GM12878 (cell line): ENCODE measurements around the gene FGF14. TPM values are rescaled to one million over a fixed set of nuclear protein-coding genes. Genes with fewer than 3 reads are reported as not detected.

Experiments used
- ATAC-seq: fragments of 200-7000 bp; cut with Tn5 transposase; 3 replicates; pipeline ENCODE4 v1.9.1; 2020; ENCODE audit warnings: mild to moderate bottlenecking, moderate library complexity
- BruUV-seq: library from RNA; stranded (reverse); fragments of 400-500 nt; replicated peaks from 2 replicates; lab custom pipeline; 2021; lab: Mats Ljungman, UMichigan
- CTCF ChIA-PET: fragments of 300-600 bp; sonication (Branson Sonifier 250); formaldehyde crosslinking; extraction: SDS; loops from one replicate; lab custom pipeline; 2021; ENCODE audit warnings: inconsistent platforms; lab: Yijun Ruan, JAX
- POLR2A ChIA-PET: fragments of 350-600 bp; formaldehyde crosslinking; extraction: SDS; loops from one replicate; lab custom pipeline; 2021; ENCODE audit warnings: inconsistent platforms; lab: Charles Lee
- RAD21 ChIA-PET: fragments of 300-600 bp; sonication (Branson Sonifier 250); formaldehyde crosslinking; loops from one replicate; lab custom pipeline; 2023; ENCODE audit warnings: antibody characterized with exemption; ENCODE audit not compliant: unreplicated experiment; lab: Charles Lee
- SMC1A ChIA-PET: fragments of 300-600 bp; sonication (Branson Sonifier 250); formaldehyde crosslinking; loops from one replicate; lab custom pipeline; 2023; ENCODE audit not compliant: unreplicated experiment, uncharacterized antibody; lab: Charles Lee
- DNase-seq: peaks from one replicate; pipeline ENCODE4 v3.0.0-alpha.2; 2011; ENCODE audit warnings: low read depth, low spot score
- FAIRE-seq: peaks from 3 replicates; lab custom pipeline; 2011; peaks lifted over from hg19 to GRCh38; lab: Jason Lieb, UNC
- H2AFZ ChIP-seq: 2 replicates; pipeline ENCODE4 v1.6.0; 2011; ENCODE audit warnings: low read depth, low read length, control low read depth; ENCODE audit not compliant: control insufficient read depth
- H3K27ac ChIP-seq: 2 replicates; pipeline ENCODE4 v1.5.1; 2011; ENCODE audit warnings: control low read depth; ENCODE audit not compliant: control insufficient read depth, insufficient read depth
- H3K27me3 ChIP-seq, 2 experiments: replicated peaks in 1 of 2; 2 replicates each; pipeline versions ENCODE4 v1.6.0 to v1.6.1; 2011; ENCODE audit warnings: low read length in 1 of 2; ENCODE audit not compliant: control insufficient read depth in 2 of 2, insufficient read depth in 2 of 2
- H3K36me3 ChIP-seq, 2 experiments: 2 replicates each; pipeline ENCODE4 v1.5.1; 2011; ENCODE audit warnings: low read length in 1 of 2; ENCODE audit not compliant: control insufficient read depth in 2 of 2, insufficient read depth in 2 of 2
- H3K4me1 ChIP-seq: 2 replicates; pipeline ENCODE4 v1.6.1; 2011; ENCODE audit warnings: mild to moderate bottlenecking, low read length, moderate library complexity, mixed read lengths; ENCODE audit not compliant: control insufficient read depth, insufficient read depth
- H3K4me2 ChIP-seq: 2 replicates; pipeline ENCODE4 v1.6.0; 2011; ENCODE audit warnings: control low read depth; ENCODE audit not compliant: control insufficient read depth, insufficient read depth
- H3K4me3 ChIP-seq: fragments of 200-600 bp; sonication (generic); 2 replicates; pipeline ENCODE4 v1.5.1; 2016
- H3K79me2 ChIP-seq: 2 replicates; pipeline ENCODE4 v1.6.0; 2011; ENCODE audit warnings: low read length; ENCODE audit not compliant: control insufficient read depth, insufficient read depth
- H3K9ac ChIP-seq: 2 replicates; pipeline ENCODE4 v1.8.0; 2011; ENCODE audit warnings: low read length, control low read depth, mixed read lengths; ENCODE audit not compliant: control insufficient read depth, insufficient read depth
- H3K9me3 ChIP-seq: replicated peaks from 3 replicates; pipeline ENCODE4 v1.5.1; 2011; ENCODE audit warnings: mild to moderate bottlenecking, low read length; ENCODE audit not compliant: control insufficient read depth, insufficient read depth
- H4K20me1 ChIP-seq: 2 replicates; pipeline ENCODE4 v1.6.0; 2011; ENCODE audit not compliant: control insufficient read depth, insufficient read depth
- ATF7 ChIP-seq: fragments of 450-650 bp; IDR thresholded peaks from 2 replicates; pipeline ENCODE4 v1.6.1; 2016; ENCODE audit warnings: low read depth, mild to moderate bottlenecking
- CEBPB ChIP-seq, 2 experiments: fragments of 150-350 bp in 1 of 2; IDR thresholded peaks; 2 replicates each; pipeline ENCODE4 v1.6.1; 2012 to 2014; ENCODE audit warnings: low read depth in 2 of 2, low read length in 2 of 2, borderline replicate concordance in 1 of 2, inconsistent platforms in 1 of 2
- CEBPZ ChIP-seq: fragments of 150-350 bp; IDR thresholded peaks from 2 replicates; pipeline ENCODE4 v1.6.1; 2016; ENCODE audit warnings: low read depth, low read length
- FOXM1 ChIP-seq: IDR thresholded peaks from 2 replicates; pipeline ENCODE4 v1.6.1; 2012; ENCODE audit warnings: low read depth, mild to moderate bottlenecking, inconsistent platforms, low read length, moderate library complexity
- GATAD2B ChIP-seq: fragments of 450-650 bp; conservative IDR thresholded peaks from 2 replicates; pipeline ENCODE4 v1.6.1; 2017; ENCODE audit warnings: low read depth, mild to moderate bottlenecking, moderate library complexity
- HCFC1 ChIP-seq: fragments of 150-350 bp; IDR thresholded peaks from 2 replicates; pipeline ENCODE4 v1.6.1; 2014; ENCODE audit warnings: low read length
- MXI1 ChIP-seq: fragments of 150-350 bp; IDR thresholded peaks from 2 replicates; pipeline ENCODE4 v1.6.1; 2011; ENCODE audit warnings: low read depth, mild to moderate bottlenecking, inconsistent platforms, low read length, improper control_type of control experiment
- NR2C2 ChIP-seq: IDR thresholded peaks from 2 replicates; pipeline ENCODE4 v1.6.1; 2011; ENCODE audit warnings: borderline replicate concordance, low read depth; ENCODE audit not compliant: control insufficient read depth, insufficient read length
- PKNOX1 ChIP-seq: fragments of 450-650 bp; IDR thresholded peaks from 2 replicates; pipeline ENCODE4 v1.6.1; 2016; ENCODE audit warnings: mild to moderate bottlenecking
- POLR2A ChIP-seq: IDR thresholded peaks from 2 replicates; pipeline ENCODE4 v1.6.1; 2011; ENCODE audit warnings: low read depth, mild to moderate bottlenecking, low read length
- RAD21 ChIP-seq: IDR thresholded peaks from 2 replicates; pipeline ENCODE4 v1.6.1; 2011; ENCODE audit warnings: mild to moderate bottlenecking, low read depth, low read length, moderate library complexity; ENCODE audit not compliant: insufficient read depth
- RUNX3 ChIP-seq: IDR thresholded peaks from 2 replicates; pipeline ENCODE4 v1.6.1; 2012; ENCODE audit warnings: low read length, inconsistent platforms
- SREBF2 ChIP-seq: IDR thresholded peaks from 2 replicates; pipeline ENCODE4 v1.6.1; 2012; ENCODE audit warnings: mild to moderate bottlenecking, low read length
- SRF ChIP-seq, 2 experiments: IDR thresholded peaks; 2 replicates each; pipeline ENCODE4 v1.6.1; 2011; ENCODE audit warnings: low read depth in 2 of 2, low read length in 2 of 2, mild to moderate bottlenecking in 1 of 2, moderate library complexity in 1 of 2
- TCF3 ChIP-seq: IDR thresholded peaks from 2 replicates; pipeline ENCODE4 v1.6.1; 2012; ENCODE audit warnings: low read depth, mild to moderate bottlenecking, low read length, borderline replicate concordance; ENCODE audit not compliant: insufficient read depth
- TCF7 ChIP-seq: IDR thresholded peaks from 2 replicates; pipeline ENCODE4 v1.6.1; 2014; ENCODE audit warnings: antibody characterized with exemption, borderline replicate concordance
- YBX1 ChIP-seq: fragments of 450-650 bp; IDR thresholded peaks from 2 replicates; pipeline ENCODE4 v1.6.1; 2016; ENCODE audit warnings: antibody characterized with exemption
- ZNF687 ChIP-seq: fragments of 450-650 bp; IDR thresholded peaks from 2 replicates; pipeline ENCODE4 v1.6.1; 2017; ENCODE audit warnings: mild to moderate bottlenecking, moderate library complexity
- WGBS: methylation state at CpG from one replicate; pipeline ENCODE4 v1.1.6; 2016; ENCODE audit warnings: low lambda C conversion rate; ENCODE audit not compliant: insufficient replicate concordance, insufficient coverage; ENCODE audit errors: missing lambda C conversion rate; 5-methylcytosine and 5-hydroxymethylcytosine counted together
- in situ Hi-C: fragments of 300-500 bp; cut with MboI; formaldehyde crosslinking; loops from 9 replicates; pipeline ENCODE4 v1.14.3; 2018; ENCODE audit warnings: mixed read lengths
- intact Hi-C: fragments of 100-400 bp; cut with micrococcal nuclease; formaldehyde crosslinking; loops from one replicate; pipeline ENCODE4 v1.14.2; 2022; ENCODE audit not compliant: unreplicated experiment
- polyA plus RNA-seq, 11 experiments: library from polyadenylated mRNA; depleted of rRNA in 4 of 11; unstranded in 6 of 11; stranded (reverse) in 5 of 11; fragments of >200 nt; fragmentation: Nextera tagmentation in 4 of 11; fragmentation: Illumina TruSeq in 1 of 11; extraction: Ambion mirVana in 4 of 11; extraction: Trizol in 1 of 11; gene quantifications; 1 replicate in 1 of 11; 2 replicates in 10 of 11; pipeline versions ENCODE4 v1.2.1 to v1.2.3, GENCODE V29; 2011 to 2016; ENCODE audit warnings: inconsistent platforms in 2 of 11, missing spikeins in 2 of 11, low read depth in 1 of 11
- total RNA-seq, 4 experiments: library from RNA; depleted of rRNA in 3 of 4; stranded (reverse); fragments of >200 nt in 3 of 4; fragmentation: Illumina TruSeq in 1 of 4; extraction: Trizol in 1 of 4; gene quantifications; 2 replicates each; pipeline versions ENCODE4 v1.2.1 to v1.2.3, GENCODE V29; 2013 to 2021

The FGF14 gene
- total and polyA plus RNA-seq, 10 of the 15 experiments (the other 5 are each of a cell fraction or from before 2014, with no cell fraction given), result under 0.01 to 0.44 (median 0.04) TPM

GRCh38 chr13:101939370-101939769 is 462.5 kb downstream of the FGF14 start:
- Histone ChIP-seq H3K27ac (no peak overlapping the region), H3K36me3 (no peaks in the 10 kb centered on the region), H3K79me2 (no peaks in the 10 kb centered on the region), H3K4me3 (no peak overlapping the region), H3K4me1 (no peaks in the 10 kb centered on the region), H3K4me2 (no peak overlapping the region), H3K9ac (no peak overlapping the region), H4K20me1 (no peaks in the 10 kb centered on the region), H3K27me3 (no peaks in the 10 kb centered on the region), H2AFZ (no peak overlapping the region), H3K9me3 (no peaks in the 10 kb centered on the region)
- 0% methylated on average over 2 of the region's 2 CpGs for WGBS
- CTCF ChIA-PET, result interaction anchor here (0.9 to 1.6 kb wide), 3 partner anchors 27 to 794 kb away, joined by 4 to 8 read pairs (median 4); no protein-coding TSS in a partner anchor
- DNase-seq, result no peak
- BruUV-seq, result no TSS peak
- in situ Hi-C loops (no loop called here), intact Hi-C loops (no loop called here)
- RAD21 ChIA-PET, result no interaction called here
- TF ChIP-seq CEBPZ (no peak), ZNF687 (no peak), NR2C2 (no peak), HCFC1 (no peak), ATF7 (no peak), POLR2A (no peak), MXI1 (no peak), TCF7 (no peak), PKNOX1 (no peak), SREBF2 (no peak), RUNX3 (no peak), SRF (IDR thresholded peaks at IDR 0.05; ENCODE audit: low read depth in 2 of 2, low read length in 2 of 2) (no peak), FOXM1 (no peak), CEBPB (IDR thresholded peaks at IDR 0.05; ENCODE audit: borderline replicate concordance in 1 of 2, low read depth in 2 of 2, low read length in 2 of 2) (no peak), GATAD2B (no peak), TCF3 (no peak), RAD21 (no peak), YBX1 (no peak)
- ATAC-seq, result no peak
- POLR2A ChIA-PET, result interaction anchor here (0.7 kb wide), 1 partner anchor 26 kb away, joined by 3 read pairs; no protein-coding TSS in a partner anchor
- SMC1A ChIA-PET, result no interaction called here
- no peak for FAIRE-seq
